Adrenal gland (tissue), 12 donors: Measurements from ENCODE around the gene PEX6. TPM values are rescaled to one million over a fixed set of nuclear protein-coding genes. Genes with fewer than 3 reads are reported as not detected.

ENCODE experiments used
- DNase-seq, 7 donors: peaks; one replicate each; pipeline ENCODE4 v3.0.0-alpha.2; 2019 to 2020
- H3K27ac ChIP-seq, 5 donors: fragments of 200-600 bp; sonication (generic) in 4 of 5; 1 replicate in 3 of 5; 2 replicates in 2 of 5; pipeline versions ENCODE4 v1.5.1 to v1.8.0; 2016 to 2020; ENCODE audit warnings: mild to moderate bottlenecking in 1 of 5
- H3K27me3 ChIP-seq: fragments of 200-600 bp; 2 replicates; pipeline ENCODE4 v1.8.0; 2021
- H3K36me3 ChIP-seq, 2 donors: fragments of 200-600 bp; replicated peaks in 1 of 2; 1 replicate in 1 of 2; 2 replicates in 1 of 2; pipeline versions ENCODE4 v1.5.1 to v1.8.0; 2018 to 2022
- H3K4me1 ChIP-seq, 2 donors: fragments of 200-600 bp; replicated peaks in 1 of 2; 1 replicate in 1 of 2; 2 replicates in 1 of 2; pipeline versions ENCODE4 v1.5.1 to v1.8.0; 2018 to 2021
- H3K4me3 ChIP-seq, 4 donors: fragments of 200-600 bp; sonication (generic) in 3 of 4; one replicate each; pipeline ENCODE4 v1.5.1; 2016 to 2018
- H3K9me3 ChIP-seq, 3 donors: fragments of 200-600 bp; sonication (generic) in 1 of 3; replicated peaks in 1 of 3; 1 replicate in 2 of 3; 2 replicates in 1 of 3; pipeline versions ENCODE4 v1.5.1 to v1.8.0; 2016 to 2021
- CTCF ChIP-seq, 6 experiments: fragments of 450-650 bp in 4 of 6; fragments of 200-600 bp in 2 of 6; sonication (generic) in 1 of 6; IDR thresholded peaks; 1 replicate in 5 of 6; 2 replicates in 1 of 6; pipeline versions ENCODE4 v1.5.1 to v1.8.0; 2016 to 2021; ENCODE audit warnings: antibody characterized with exemption in 6 of 6, mild to moderate bottlenecking in 2 of 6, moderate library complexity in 1 of 6
- POLR2A ChIP-seq, 2 donors: fragments of 450-650 bp; IDR thresholded peaks; one replicate each; pipeline ENCODE4 v1.6.1; 2017; ENCODE audit warnings: antibody characterized with exemption in 2 of 2, mild to moderate bottlenecking in 2 of 2, moderate library complexity in 1 of 2
- WGBS, 4 donors: extraction: QIAGEN DNeasy Blood & Tissue Kit in 2 of 4; methylation state at CpG; one replicate each; pipeline versions ENCODE4 v1.1.5 to v1.1.7; 2013 to 2017; 5-methylcytosine and 5-hydroxymethylcytosine counted together
- intact Hi-C, 2 donors: fragments of 100-400 bp; cut with DNase I; formaldehyde crosslinking; loops; one replicate each; pipeline versions ENCODE4 v1.14.1 to v1.15.0; 2022 to 2023
- polyA plus RNA-seq, 3 donors: library from polyadenylated mRNA; stranded (reverse); fragments of 200-250 nt in 2 of 3; fragments of 350-450 nt in 1 of 3; fragmentation: Illumina TruSeq in 1 of 3; extraction: RNeasy Lipid Tissue Mini Kit (QIAGEN cat#74804) in 1 of 3; gene quantifications; one replicate each; pipeline ENCODE4 v1.2.3, GENCODE V29; 2013 to 2014
- total RNA-seq, 9 donors: library from RNA; depleted of rRNA in 4 of 9; stranded (reverse); fragments of >200 nt in 4 of 9; fragments of 120-200 nt in 1 of 9; fragmentation: NEBNext Ultra II Directional in 1 of 9; extraction: Animal tissue kit (Norgen Biotek cat#: 25700) in 1 of 9; gene quantifications; one replicate each; pipeline versions ENCODE4 v1.1.0 to v1.2.4, GENCODE V29; 2013 to 2023
- donor health status: healthy with polysubstance abuse.
- donor health status: Bipolar disorder and iron deficiency.
- donor health status: DM: yes; HTN: yes; CAD: no.
- donor health status: DM: no; HTN: no; CAD: no.
- donor health status: DM: no; HTN: no; CAD: no.
- donor health status: DM: yes; HTN: yes; CAD: no.

PEX6 gene
- total and polyA plus RNA-seq, 12 donors, result 7.4 to 63.9 (median 30.5) TPM

GRCh38 chr6:42937548-42938427 is 41.2 kb downstream of the PEX6 start:
- Histone ChIP-seq H3K4me3 (no peak overlapping the region), H3K27ac (no peak overlapping the region), H3K36me3 (peaks cover 0 to 54% of the 10 kb centered on the region in 2 donors), H3K4me1 (peaks cover 0 to 5% of the 10 kb centered on the region in 2 donors), H3K27me3 (no peaks in the 10 kb centered on the region), H3K9me3 (no peaks in the 10 kb centered on the region)
- intact Hi-C loops, result no loop called here
- no peak for DNase-seq
- TF ChIP-seq CTCF (IDR thresholded peaks at IDR 0.05) (no peak), POLR2A (IDR thresholded peaks at IDR 0.05) (no peak)
- WGBS, 4 donors, result 93 to 96% (median 94%) methylated on average over 11 to 13 of the region's 13 CpGs

GRCh38 chr6:42936398-42936797 is 42.6 kb downstream of the PEX6 start:
- 92 to 96% (median 94%) methylated on average over 11 of the region's 11 CpGs for WGBS, 4 donors
- TF ChIP-seq CTCF (IDR thresholded peaks at IDR 0.05) (no peak), POLR2A (IDR thresholded peaks at IDR 0.05) (no peak)
- Histone ChIP-seq H3K9me3 (no peaks in the 10 kb centered on the region), H3K4me1 (peaks cover 0 to 18% of the 10 kb centered on the region in 2 donors), H3K36me3 (peaks cover 0 to 46% of the 10 kb centered on the region in 2 donors), H3K27me3 (no peaks in the 10 kb centered on the region), H3K4me3 (no peak overlapping the region), H3K27ac (no peak overlapping the region)
- intact Hi-C loops, result no loop called here
- no peak for DNase-seq

DNA sequence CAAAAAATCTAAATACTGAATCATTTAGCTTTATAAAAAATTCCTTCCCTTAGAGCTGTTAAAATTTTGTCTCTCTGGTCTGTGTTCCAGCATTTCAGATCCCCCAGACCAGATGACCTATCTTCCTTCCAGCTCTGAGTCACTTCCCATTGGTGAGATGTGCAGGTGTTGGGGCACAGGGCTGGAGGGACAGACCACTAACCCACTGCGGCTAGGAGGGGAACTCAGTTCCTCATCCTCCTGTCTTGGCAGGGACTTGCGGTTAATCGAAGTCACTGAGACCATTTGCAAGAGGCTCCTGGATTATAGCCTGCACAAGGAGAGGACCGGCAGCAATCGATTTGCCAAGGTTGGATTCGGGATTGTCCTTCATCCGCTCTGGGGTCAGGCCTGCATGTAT is 43.7 kb downstream of the PEX6 start:
- H3K27ac ChIP-seq, result no peak overlapping the region
- intact Hi-C loops, result no loop called here
- no peak for TF ChIP-seq POLR2A (IDR thresholded peaks at IDR 0.05)
- TF ChIP-seq CTCF (IDR thresholded peaks at IDR 0.05), result no peak
- no peak for DNase-seq
- H3K4me3 ChIP-seq, result no peak overlapping the region
- H3K4me1 ChIP-seq, result peaks cover 6 to 29% of the 10 kb centered on the region in 2 donors
- 83 to 86% (median 85%) methylated on average over 5 to 7 of the region's 7 CpGs for WGBS, 4 donors
- no peaks in the 10 kb centered on the region for H3K9me3 ChIP-seq
- H3K36me3 ChIP-seq, result peaks cover 0 to 46% of the 10 kb centered on the region in 2 donors
- H3K27me3 ChIP-seq, result no peaks in the 10 kb centered on the region

GRCh38 chr6:42933205-42933604 is 45.8 kb downstream of the PEX6 start:
- TF ChIP-seq POLR2A (IDR thresholded peaks at IDR 0.05), result no peak
- TF ChIP-seq CTCF (IDR thresholded peaks at IDR 0.05), result no peak
- intact Hi-C loops, result no loop called here
- no peak overlapping the region for H3K27ac ChIP-seq
- H3K4me1 ChIP-seq, result peaks cover 13 to 40% of the 10 kb centered on the region in 2 donors
- no peak for DNase-seq
- H3K4me3 ChIP-seq, result no peak overlapping the region
- H3K27me3 ChIP-seq, result no peaks in the 10 kb centered on the region
- H3K36me3 ChIP-seq, result peaks cover 0 to 34% of the 10 kb centered on the region in 2 donors
- 45 to 56% (median 52%) methylated on average over 3 of the region's 3 CpGs for WGBS, 4 donors
- no peaks in the 10 kb centered on the region for H3K9me3 ChIP-seq
